Inferior parietal cortex (tissue), 1 donor: Measurements from ENCODE around the gene CNRIP1.

ENCODE experiments used
- DNase-seq: peaks from one replicate; pipeline ENCODE4 v3.0.0-alpha.2; 2016; ENCODE audit errors: extremely low spot score

The CNRIP1 gene

DNA sequence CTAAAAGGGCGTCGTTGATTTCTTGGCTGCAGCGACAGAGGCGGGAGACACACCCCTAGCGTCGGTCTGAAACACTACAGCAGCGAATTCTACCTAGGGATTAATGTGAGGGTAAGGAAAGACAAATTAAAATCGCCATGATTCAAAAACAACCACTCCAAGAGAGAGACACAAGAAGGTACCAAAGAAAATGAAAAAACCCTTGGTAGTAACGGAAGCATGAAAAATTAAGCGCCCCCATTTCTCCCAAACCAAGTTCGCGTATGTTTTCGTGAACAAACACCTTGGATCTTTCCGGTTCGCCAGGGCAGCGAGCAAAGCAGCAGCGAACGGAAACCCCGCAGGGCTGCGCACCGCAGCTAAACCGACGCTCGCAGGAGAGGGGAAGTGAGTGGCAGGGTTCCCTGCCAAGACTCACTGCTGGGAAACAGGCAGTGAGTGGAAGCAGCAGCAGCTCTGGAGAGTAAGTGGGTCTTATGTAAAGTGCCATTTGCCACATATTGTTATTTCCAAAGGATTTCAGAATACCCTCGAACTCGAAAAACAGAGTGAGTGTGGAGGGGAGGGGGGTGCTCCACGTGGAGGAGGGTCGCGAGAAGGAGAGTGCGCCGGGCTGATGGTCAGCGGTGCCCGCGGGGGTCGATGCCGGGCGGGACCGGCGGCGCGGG, 68.4 kb downstream of the CNRIP1 start:
- DNase-seq: peak; percentile 76

DNA sequence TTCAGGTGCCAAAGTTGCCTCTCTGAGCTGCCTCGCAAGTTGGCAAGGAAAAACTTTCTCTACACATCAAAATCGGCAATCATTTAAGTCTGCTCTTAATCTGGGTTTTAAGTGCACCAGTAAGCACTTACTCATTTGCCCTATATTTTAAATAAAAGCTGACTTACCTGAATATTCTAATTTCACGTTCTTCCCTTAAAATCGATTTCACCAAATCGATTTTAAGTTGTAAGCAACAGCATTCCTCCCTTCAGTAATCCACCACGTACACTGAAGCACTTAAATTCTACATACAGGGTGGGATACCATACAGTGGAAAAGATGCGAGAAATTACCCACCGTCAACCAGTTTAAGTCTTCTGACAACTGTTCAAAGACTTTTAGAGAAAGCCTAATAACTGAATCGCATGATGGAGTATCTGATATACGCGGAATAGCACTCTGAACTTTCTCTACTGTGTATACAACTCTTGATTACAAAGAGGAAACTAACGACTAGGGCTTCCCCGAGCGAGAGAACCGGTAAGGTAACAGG, 69.0 kb downstream of the CNRIP1 start:
- no peak for DNase-seq

DNA sequence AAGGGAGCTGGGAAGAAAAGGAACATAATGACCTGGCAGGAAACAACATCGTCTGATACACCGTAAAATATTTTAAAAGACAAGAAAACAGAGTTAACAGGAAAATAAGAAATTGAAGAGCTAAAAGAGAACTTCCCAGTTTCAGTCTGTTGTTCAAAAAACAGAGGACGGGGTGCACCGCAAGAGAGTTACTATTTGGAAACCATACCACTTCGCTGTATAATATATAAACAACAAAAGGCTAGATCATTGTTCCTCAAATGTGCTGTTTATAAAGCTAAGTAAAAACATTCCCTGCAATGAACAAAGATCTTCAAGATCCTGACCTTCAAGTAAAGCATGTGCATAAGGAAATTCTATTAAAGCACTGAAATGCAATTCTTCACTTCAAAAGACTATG, 69.6 kb downstream of the CNRIP1 start:
- DNase-seq: no peak

DNA sequence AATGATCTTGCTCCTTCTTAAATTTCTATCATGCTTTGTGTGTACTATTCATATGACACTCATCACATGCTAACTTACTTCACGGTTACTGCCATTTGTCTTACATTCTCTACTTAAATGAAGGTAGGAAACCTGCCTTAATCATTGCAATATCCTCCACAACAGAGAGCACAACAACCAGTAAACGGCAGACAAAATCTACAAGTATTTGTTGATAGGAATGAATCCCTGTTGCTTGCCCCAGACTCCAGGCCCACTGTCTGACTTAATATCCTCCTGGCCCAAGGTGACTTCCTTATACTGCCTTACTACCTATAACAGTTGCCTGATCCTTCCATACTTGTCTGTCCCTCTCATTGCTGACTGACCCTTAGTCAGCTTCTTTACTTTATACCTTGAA, 70.9 kb downstream of the CNRIP1 start:
- no peak for DNase-seq

DNA sequence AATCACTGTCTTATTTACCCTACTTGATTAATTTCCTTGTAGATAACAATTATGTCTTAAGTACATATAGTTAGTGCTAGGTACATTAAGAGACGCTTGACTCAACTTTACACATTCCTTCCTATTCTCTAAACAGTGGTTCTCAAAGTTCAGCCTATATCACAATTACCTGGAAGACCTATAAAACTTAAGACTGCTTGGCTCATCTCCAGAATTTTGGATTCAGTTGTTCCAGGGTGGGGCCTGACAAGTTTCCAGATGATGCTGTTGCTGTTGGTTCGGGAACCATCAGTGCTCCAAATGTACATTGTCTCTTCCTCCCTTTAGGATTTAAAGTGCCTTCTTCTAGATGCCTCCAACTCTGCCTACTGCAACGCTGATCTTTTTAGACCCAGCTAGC, 71.4 kb downstream of the CNRIP1 start:
- no peak for DNase-seq

DNA sequence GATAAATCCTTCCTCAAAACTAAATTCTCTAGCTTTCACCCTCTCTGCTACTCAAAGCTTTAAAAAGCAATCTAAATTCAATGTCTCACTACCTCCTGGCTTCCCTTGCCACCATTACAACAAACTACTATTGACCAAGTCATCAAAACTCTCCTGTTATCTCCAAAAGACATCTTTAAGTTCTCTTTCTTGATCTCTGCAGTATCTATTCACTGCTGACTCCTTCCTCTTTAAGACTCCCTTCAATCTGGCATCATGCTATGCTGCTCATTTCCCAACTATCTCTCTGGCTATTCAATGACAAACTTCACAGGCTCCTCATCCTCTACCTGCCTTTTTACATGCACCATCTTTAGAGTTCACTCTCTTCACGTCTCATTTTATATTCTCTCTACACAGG, 73.4 kb downstream of the CNRIP1 start:
- DNase-seq: no peak

DNA sequence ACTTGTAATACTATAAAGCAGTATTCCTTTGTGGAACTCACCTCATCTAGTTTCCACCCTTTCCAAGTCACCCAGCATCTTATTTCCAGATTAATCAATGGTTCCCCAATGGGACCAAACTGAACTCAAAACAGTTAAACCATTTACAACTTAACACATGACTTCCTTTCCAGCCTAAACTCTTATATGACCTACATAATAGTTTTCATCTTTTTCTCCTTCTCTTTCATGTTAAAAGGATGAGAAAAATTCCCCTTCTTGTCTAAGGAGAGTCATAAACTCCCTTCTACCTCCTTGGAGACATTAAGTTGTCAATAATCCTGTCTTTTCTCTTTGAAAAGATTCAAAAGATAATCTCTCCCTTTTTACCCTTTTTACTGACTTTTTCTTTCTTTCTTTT, 74.1 kb downstream of the CNRIP1 start:
- DNase-seq: no peak

DNA sequence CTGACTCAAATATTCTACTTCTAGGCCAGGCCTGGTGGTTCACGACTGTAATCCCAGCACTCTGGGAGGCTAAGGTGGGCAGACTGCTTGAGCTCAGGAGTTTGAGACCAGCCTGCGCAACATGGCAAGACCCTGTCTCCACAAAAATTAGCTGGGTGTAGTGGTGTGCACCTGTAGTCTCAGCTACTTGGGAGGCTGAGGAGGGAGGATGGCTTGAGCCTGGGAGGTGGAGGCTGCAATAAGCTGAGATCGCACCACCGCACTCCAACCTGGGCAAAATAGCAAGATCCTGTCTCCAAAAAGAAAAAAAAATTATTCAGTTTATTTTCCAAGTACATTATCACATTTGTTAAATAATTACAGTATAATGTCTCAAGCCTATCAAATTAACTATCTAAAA, 74.7 kb downstream of the CNRIP1 start:
- DNase-seq: no peak

DNA sequence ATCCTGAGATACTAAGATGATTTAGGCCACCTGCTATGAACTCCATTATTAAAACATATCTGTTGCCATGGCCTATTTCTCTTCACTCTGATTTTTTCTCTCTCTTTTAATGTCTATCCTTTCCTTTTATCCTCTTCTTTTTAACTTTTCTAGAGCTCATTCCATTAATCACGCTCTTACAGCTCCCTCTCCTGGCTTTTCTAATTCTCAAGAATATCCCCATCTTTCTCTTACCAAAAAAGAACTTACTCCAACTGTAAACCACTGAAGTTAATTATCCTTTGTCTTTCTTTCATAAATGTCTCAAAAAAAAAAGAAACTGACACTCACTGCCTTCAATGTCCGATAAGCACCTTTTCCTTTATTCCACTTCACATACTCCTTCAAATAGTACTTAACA, 75.3 kb downstream of the CNRIP1 start:
- DNase-seq: no peak
